Measurements from ENCODE around the gene PNMT. TPM values are rescaled to one million over a fixed set of nuclear protein-coding genes. Genes with fewer than 3 reads are reported as not detected.
A peak's percentile ranks its signal among the peaks of the same experiment; 100 is the strongest.

The PNMT gene
- total RNA-seq, 4 donors from 2014 or later = 1.4 to 28.1 (median 1.8) TPM

DNA sequence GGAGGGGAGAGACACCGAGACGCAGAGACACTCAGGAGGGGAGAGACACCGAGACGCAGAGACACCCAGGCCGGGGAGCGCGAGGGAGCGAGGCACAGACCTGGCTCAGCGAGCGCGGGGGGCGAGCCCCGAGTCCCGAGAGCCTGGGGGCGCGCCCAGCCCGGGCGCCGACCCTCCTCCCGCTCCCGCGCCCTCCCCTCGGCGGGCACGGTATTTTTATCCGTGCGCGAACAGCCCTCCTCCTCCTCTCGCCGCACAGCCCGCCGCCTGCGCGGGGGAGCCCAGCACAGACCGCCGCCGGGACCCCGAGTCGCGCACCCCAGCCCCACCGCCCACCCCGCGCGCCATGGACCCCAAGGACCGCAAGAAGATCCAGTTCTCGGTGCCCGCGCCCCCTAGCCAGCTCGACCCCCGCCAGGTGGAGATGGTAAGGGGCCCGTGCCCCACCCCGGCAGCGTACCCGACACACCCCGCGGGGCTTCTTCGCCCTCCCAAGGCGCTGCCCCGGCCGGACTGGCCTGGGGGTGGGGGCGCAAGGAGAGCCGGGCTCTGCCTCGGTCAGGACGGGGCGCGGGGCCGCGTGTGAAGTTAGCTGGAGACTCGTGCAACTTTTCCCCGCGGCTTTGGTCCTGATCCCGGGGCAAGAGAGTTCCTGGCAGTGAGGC is 41.1 kb upstream of the PNMT start:
- peaks cover 5 to 32% (median 8%) of the 10 kb centered on the region in 4 donors for H3K4me1 ChIP-seq
- H3K9me3 ChIP-seq = no peaks in the 10 kb centered on the region
- H3K4me3 ChIP-seq = peak overlapping the region; percentile 25 to 70 (median 44)
- H3K36me3 ChIP-seq = no peaks in the 10 kb centered on the region
- no peak for DNase-seq
- peak overlapping the region; percentile 1 to 97 (median 85) for H3K27ac ChIP-seq
- no peaks in the 10 kb centered on the region for H3K27me3 ChIP-seq
- TF ChIP-seq CTCF (IDR thresholded peaks at IDR 0.05) (no peak), POLR2A (IDR thresholded peaks at IDR 0.05) (peak; percentile 3)

DNA sequence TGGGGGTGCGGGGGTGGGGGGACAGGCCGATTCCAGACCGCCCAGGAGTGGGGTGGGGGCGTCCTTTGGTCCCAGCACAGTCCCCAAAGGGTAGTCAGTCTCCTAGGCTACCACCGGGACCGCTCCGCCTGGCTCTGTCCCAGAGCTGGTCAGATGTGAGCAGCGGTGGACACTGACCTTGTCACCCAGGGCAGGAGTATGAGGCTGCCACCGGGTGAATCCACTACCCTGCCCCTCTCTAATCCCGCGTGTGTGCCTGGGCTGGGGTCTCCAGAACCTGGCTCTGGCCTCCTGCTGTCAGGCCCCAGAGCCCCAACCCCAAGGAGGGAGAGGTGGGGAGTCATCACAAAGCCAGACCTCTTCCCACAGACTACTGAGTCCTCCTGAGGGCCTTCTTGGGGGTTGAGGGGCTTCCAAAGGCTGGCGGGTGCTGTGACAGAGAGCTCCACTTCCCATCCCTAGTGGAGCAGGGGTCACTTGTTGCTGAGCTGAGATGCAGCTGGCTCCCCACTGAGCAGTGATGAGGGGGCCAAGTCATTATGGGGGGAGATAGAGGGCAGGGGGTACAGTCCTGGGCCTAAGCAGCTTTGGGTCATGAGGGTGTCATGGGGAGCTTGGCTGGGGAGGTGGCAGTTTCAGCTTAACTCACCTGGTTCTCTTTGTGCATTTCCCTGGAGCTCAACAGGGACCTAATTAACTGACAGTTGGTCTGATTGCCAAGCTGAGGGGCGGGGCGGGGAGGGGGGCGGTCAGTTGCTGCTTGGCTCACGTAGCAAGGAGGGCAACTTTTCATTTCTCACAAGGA is 40.3 kb upstream of the PNMT start:
- DNase-seq = peak in 1 of 3 donors; percentile 76
- H3K4me1 ChIP-seq = peaks cover 5 to 31% (median 8%) of the 10 kb centered on the region in 4 donors
- H3K27me3 ChIP-seq = no peaks in the 10 kb centered on the region

DNA sequence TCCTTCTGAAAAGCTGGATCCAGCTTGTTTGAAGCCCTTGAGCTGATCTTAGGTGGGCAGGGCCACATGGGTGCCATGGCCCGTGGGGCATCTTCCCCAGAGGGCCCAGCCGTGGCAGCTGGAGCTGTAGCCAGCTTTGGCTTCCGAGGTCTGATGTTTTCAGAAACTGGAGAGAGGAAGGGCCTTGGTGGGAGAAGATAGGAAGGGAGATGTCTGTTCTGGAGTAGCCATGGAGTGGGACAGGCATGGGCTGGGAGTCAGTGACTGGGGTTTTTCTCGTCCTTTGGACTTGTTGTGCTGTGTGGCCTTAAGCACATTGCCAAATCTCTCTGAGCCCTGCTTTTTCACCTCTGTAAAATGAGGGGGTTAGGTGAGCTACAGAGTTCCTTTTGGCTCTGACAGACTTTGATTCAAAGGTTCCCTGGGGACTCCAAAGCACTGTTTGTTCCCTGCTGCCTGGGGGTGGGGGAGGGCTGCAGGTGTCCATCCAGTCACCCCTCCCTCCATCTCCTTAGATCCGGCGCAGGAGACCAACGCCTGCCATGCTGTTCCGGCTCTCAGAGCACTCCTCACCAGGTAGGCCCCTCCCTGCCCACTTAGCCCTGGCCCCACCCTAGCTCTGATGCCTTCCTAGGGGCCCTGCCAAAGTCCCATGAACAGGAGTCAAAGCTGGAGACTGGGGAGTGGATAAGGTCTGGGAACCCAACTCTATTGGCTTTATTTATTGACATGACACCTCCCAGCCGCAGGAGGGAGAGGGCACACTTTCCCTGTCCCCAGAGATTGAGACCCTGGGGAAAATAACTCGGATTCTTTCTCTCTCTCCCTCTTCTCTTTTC is 39.4 kb upstream of the PNMT start:
- no peaks in the 10 kb centered on the region for H3K36me3 ChIP-seq
- no peaks in the 10 kb centered on the region for H3K9me3 ChIP-seq
- peak overlapping the region in 2 of 4 donors; percentile 29 to 70 for H3K4me3 ChIP-seq
- TF ChIP-seq CTCF (IDR thresholded peaks at IDR 0.05) (peak in 1 of 6 experiments; percentile 11), POLR2A (IDR thresholded peaks at IDR 0.05) (peak; percentile 37 to 68)
- H3K4me1 ChIP-seq = peaks cover 4 to 31% (median 11%) of the 10 kb centered on the region in 4 donors
- H3K27me3 ChIP-seq = no peaks in the 10 kb centered on the region
- peak overlapping the region in 3 of 4 donors; percentile 82 to 97 (median 91) for H3K27ac ChIP-seq
- DNase-seq = peak in 2 of 3 donors; percentile 86 to 87

More for the DNA sequence above, 40.3 kb upstream of the PNMT start:
- Histone ChIP-seq H3K36me3 (no peaks in the 10 kb centered on the region), H3K27ac (peak overlapping the region; percentile 1 to 97 (median 86)), H3K4me3 (peak overlapping the region in 3 of 4 donors; percentile 7 to 70 (median 56)), H3K9me3 (no peaks in the 10 kb centered on the region)
- TF ChIP-seq POLR2A (IDR thresholded peaks at IDR 0.05) (peak; percentile 20 to 58), CTCF (IDR thresholded peaks at IDR 0.05) (no peak)

GRCh38 chr17:39629494-39629880 is 38.8 kb upstream of the PNMT start:
- H3K4me1 ChIP-seq = peaks cover 4 to 37% (median 11%) of the 10 kb centered on the region in 4 donors
- peak overlapping the region in 2 of 4 donors; percentile 29 to 70 for H3K4me3 ChIP-seq
- H3K27me3 ChIP-seq = no peaks in the 10 kb centered on the region
- no peaks in the 10 kb centered on the region for H3K36me3 ChIP-seq
- peak in 2 of 3 donors; percentile 76 to 78 for DNase-seq
- no peaks in the 10 kb centered on the region for H3K9me3 ChIP-seq
- TF ChIP-seq CTCF (IDR thresholded peaks at IDR 0.05) (peak in 1 of 6 experiments; percentile 7), POLR2A (IDR thresholded peaks at IDR 0.05) (peak; percentile 48 to 53)
- H3K27ac ChIP-seq = peak overlapping the region in 3 of 4 donors; percentile 82 to 97 (median 91)

DNA sequence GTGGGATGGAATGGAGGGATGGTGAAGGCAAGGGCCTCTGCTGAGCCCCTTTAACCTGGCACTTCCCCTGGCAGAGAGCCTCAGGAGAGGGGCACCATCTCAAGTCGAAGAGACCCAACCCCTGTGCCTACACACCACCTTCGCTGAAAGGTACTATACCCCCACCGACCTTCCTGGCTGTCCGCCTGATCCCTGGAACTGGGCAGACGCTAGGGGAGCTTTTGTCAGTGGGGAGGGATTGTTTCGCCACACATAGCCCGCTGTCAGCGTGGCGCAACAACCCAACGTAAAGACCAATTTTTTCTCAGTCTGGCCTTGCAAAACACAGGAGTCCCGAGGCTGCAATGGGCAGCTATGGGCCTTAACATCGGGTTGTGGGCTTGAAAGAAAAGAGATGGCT is 38.4 kb upstream of the PNMT start:
- DNase-seq = no peak
- TF ChIP-seq CTCF (IDR thresholded peaks at IDR 0.05) = no peak
- no peak for TF ChIP-seq POLR2A (IDR thresholded peaks at IDR 0.05)
- Histone ChIP-seq H3K9me3 (no peaks in the 10 kb centered on the region), H3K27ac (peak overlapping the region in 3 of 4 donors; percentile 82 to 97 (median 91)), H3K36me3 (no peaks in the 10 kb centered on the region), H3K4me1 (peaks cover 4 to 42% (median 11%) of the 10 kb centered on the region in 4 donors), H3K27me3 (no peaks in the 10 kb centered on the region), H3K4me3 (peak overlapping the region in 2 of 4 donors; percentile 29 to 70)
